Smooth muscle cell (in vitro differentiated cells): ENCODE results near the gene KRT25. TPM values are rescaled to one million over a fixed set of nuclear protein-coding genes. Genes with fewer than 3 reads are reported as not detected.
A peak's percentile ranks its signal among the peaks of the same experiment; 100 is the strongest.

Source experiments
- DNase-seq: peaks from one replicate; lab custom pipeline; 2025; ENCODE audit not compliant: unreplicated experiment; lab: John Stamatoyannopoulos, UW
- H2AFZ ChIP-seq: fragments of 200-600 bp; sonication (generic); 2 replicates; pipeline ENCODE4 v1.6.0; 2016; ENCODE audit warnings: antibody characterized with exemption, low read depth, mild to moderate bottlenecking
- H3F3A ChIP-seq: fragments of 200-600 bp; sonication (generic); 2 replicates; pipeline ENCODE4 v1.6.0; 2017; ENCODE audit warnings: antibody characterized with exemption, low read depth
- H3K27ac ChIP-seq: fragments of 200-600 bp; sonication (generic); 2 replicates; pipeline ENCODE4 v1.5.1; 2016; ENCODE audit warnings: low read depth, mild to moderate bottlenecking
- H3K27me3 ChIP-seq: fragments of 200-600 bp; sonication (generic); 2 replicates; pipeline ENCODE4 v1.6.1; 2016; ENCODE audit warnings: low read depth, mild to moderate bottlenecking
- H3K36me3 ChIP-seq: fragments of 200-600 bp; sonication (generic); 2 replicates; pipeline ENCODE4 v1.5.1; 2016; ENCODE audit warnings: low read depth
- H3K4me1 ChIP-seq: fragments of 200-600 bp; sonication (generic); 2 replicates; pipeline ENCODE4 v1.5.1; 2016; ENCODE audit warnings: low read depth
- H3K4me2 ChIP-seq: fragments of 200-600 bp; sonication (generic); 2 replicates; pipeline ENCODE4 v1.6.0; 2016; ENCODE audit warnings: mild to moderate bottlenecking
- H3K4me3 ChIP-seq: fragments of 200-600 bp; sonication (generic); 2 replicates; pipeline ENCODE4 v1.5.1; 2016; ENCODE audit warnings: mild to moderate bottlenecking
- H3K79me2 ChIP-seq: fragments of 200-600 bp; sonication (generic); 2 replicates; pipeline ENCODE4 v1.6.0; 2016; ENCODE audit warnings: low read depth, mild to moderate bottlenecking
- H3K9ac ChIP-seq: fragments of 200-600 bp; sonication (generic); 2 replicates; pipeline ENCODE4 v1.6.0; 2016; ENCODE audit warnings: low read depth
- H3K9me3 ChIP-seq: fragments of 200-600 bp; sonication (generic); replicated peaks from 2 replicates; pipeline ENCODE4 v1.5.1; 2016; ENCODE audit warnings: low read depth
- H4K20me1 ChIP-seq: fragments of 200-600 bp; sonication (generic); 2 replicates; pipeline ENCODE4 v1.6.0; 2016; ENCODE audit warnings: low read depth
- CTCF ChIP-seq: fragments of 200-600 bp; sonication (generic); IDR thresholded peaks from 2 replicates; pipeline ENCODE4 v1.5.1; 2017; ENCODE audit warnings: borderline replicate concordance, mild to moderate bottlenecking, antibody characterized with exemption; ENCODE audit not compliant: insufficient read depth, poor library complexity, severe bottlenecking
- WGBS: methylation state at CpG from one replicate; pipeline ENCODE4 v1.1.7; 2016; ENCODE audit warnings: low lambda C conversion rate; 5-methylcytosine and 5-hydroxymethylcytosine counted together
- polyA plus RNA-seq: library from polyadenylated mRNA; unstranded; fragments of >200 nt; fragmentation: Nextera tagmentation; extraction: Ambion mirVana; gene quantifications from 2 replicates; pipeline ENCODE4 v1.2.1, GENCODE V29; 2016
- total RNA-seq: library from RNA; depleted of rRNA; stranded (reverse); fragments of >200 nt; gene quantifications from 2 replicates; pipeline ENCODE4 v1.2.3, GENCODE V29; 2014

KRT25 gene
- total RNA-seq (not detected in 2 replicates), polyA plus RNA-seq (not detected in 2 replicates)

DNA sequence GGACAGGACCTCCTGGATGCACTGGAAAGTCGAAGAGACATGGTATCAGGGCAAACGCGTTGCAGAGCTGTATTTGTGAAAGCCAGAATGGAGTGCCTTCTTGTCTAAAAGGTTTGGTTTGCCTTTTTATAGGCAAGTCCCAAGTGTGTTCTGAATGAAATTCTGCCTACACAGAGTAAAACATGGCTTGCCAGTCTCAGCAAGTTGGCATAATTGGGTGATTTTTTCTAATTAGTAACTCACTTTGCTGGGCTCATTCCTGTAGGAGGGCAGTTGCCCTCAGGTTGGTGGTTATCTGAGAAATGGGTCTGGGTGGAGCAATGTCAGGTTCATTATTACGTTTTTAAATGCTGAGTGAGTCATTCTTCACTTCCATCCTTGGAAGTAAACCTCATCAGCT, at the start of gene KRT25:
KRT25 (minus strand) TSS at position 101 of the 400 bp plus-strand sequence; CDS start at position 41, 60 bp downstream.
- H3K4me3 ChIP-seq, result no peak within 1 kb of the TSS
- H3K27me3 ChIP-seq, result peaks cover 5% of the 10 kb centered on the region
- no peaks in the 10 kb centered on the region for H4K20me1 ChIP-seq
- H3F3A ChIP-seq, result no peaks in the 10 kb centered on the region
- no peak within 1 kb of the TSS for H3K4me2 ChIP-seq
- H3K27ac ChIP-seq, result no peak within 1 kb of the TSS
- H3K9ac ChIP-seq, result no peak within 1 kb of the TSS
- 76% methylated on average over 4 of the region's 4 CpGs for WGBS
- no peak for DNase-seq
- peaks cover 17% of the 10 kb centered on the region for H3K9me3 ChIP-seq
- no peaks in the 10 kb centered on the region for H3K4me1 ChIP-seq
- no peaks in the 10 kb centered on the region for H3K36me3 ChIP-seq
- H2AFZ ChIP-seq, result no peak within 1 kb of the TSS
- no peak for TF ChIP-seq CTCF
- no peaks in the 10 kb centered on the region for H3K79me2 ChIP-seq

DNA sequence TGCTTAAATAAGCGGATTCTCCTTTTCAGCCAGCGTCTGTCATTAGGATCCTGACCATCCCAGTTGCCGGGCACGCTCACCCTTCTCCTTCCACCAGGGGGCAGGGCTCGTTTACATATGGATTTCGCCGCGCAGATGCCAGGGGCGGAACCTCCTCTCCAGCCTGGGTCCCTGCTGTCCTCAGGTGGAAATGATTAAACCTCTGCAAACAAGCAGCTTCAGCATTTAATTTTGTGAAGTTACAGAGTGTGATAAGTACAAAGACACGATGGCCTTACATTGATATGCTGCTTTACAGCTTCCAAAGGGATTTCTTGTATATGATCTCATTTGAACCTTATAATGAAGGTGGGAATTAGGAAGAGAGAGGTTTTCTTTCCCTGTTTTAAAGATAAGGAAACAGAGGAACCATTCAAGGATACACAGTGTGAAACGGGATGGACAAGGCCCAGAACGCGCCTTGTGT, 48.5 kb upstream of the KRT25 start:
- Histone ChIP-seq H2AFZ (no peak overlapping the region), H3F3A (no peaks in the 10 kb centered on the region), H3K4me2 (no peak overlapping the region), H3K79me2 (no peaks in the 10 kb centered on the region), H3K4me3 (no peak overlapping the region), H3K9ac (no peak overlapping the region), H3K4me1 (no peaks in the 10 kb centered on the region), H3K9me3 (no peaks in the 10 kb centered on the region), H3K27ac (no peak overlapping the region), H3K27me3 (peaks cover 87% of the 10 kb centered on the region), H4K20me1 (no peaks in the 10 kb centered on the region), H3K36me3 (no peaks in the 10 kb centered on the region)
- DNase-seq, result peak; percentile 34
- TF ChIP-seq CTCF, result peak; percentile 87
- WGBS, result 16% methylated on average over 13 of the region's 13 CpGs

DNA sequence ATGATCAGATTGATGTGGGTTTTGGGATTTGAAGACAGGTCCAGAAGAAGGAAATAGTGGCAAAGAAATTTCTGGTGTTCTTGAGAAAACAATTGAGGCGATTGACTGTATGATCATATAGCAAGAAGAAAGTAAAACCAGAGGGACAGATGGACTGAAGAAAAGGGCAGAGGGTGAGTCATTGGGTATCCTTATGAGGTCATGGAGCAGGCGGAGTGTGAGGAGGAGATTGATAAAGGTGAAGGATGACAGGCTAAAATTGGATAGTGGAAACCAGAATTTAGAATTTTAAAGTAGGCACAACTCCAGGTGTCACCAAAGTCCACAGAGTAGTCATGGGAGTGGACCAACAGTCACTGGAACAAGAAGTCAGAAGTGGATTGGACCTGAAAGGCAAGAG, 46.0 kb upstream of the KRT25 start:
- no peak overlapping the region for H3K27ac ChIP-seq
- no peaks in the 10 kb centered on the region for H3K9me3 ChIP-seq
- 80% methylated on average over 2 of the region's 2 CpGs for WGBS
- H3K9ac ChIP-seq, result no peak overlapping the region
- no peaks in the 10 kb centered on the region for H3K36me3 ChIP-seq
- no peak for TF ChIP-seq CTCF
- H4K20me1 ChIP-seq, result no peaks in the 10 kb centered on the region
- no peaks in the 10 kb centered on the region for H3K79me2 ChIP-seq
- no peak overlapping the region for H2AFZ ChIP-seq
- DNase-seq, result no peak
- no peak overlapping the region for H3K4me2 ChIP-seq
- H3K4me3 ChIP-seq, result no peak overlapping the region
- peaks cover 70% of the 10 kb centered on the region for H3K27me3 ChIP-seq
- no peaks in the 10 kb centered on the region for H3K4me1 ChIP-seq
- H3F3A ChIP-seq, result no peaks in the 10 kb centered on the region

- Histone ChIP-seq H3K79me2 (no peaks in the 10 kb centered on the region), H3K27ac (no peak overlapping the region), H2AFZ (no peak overlapping the region), H3K9ac (no peak overlapping the region), H3K4me3 (no peak overlapping the region), H3K4me1 (no peaks in the 10 kb centered on the region), H3K36me3 (no peaks in the 10 kb centered on the region), H3F3A (no peaks in the 10 kb centered on the region), H3K27me3 (peaks cover 70% of the 10 kb centered on the region), H3K9me3 (no peaks in the 10 kb centered on the region), H3K4me2 (no peak overlapping the region), H4K20me1 (no peaks in the 10 kb centered on the region)
- WGBS, result 68% methylated on average over 1 of the region's 1 CpG
- no peak for TF ChIP-seq CTCF
- DNase-seq, result no peak
Observed at GRCh38 chr17:40800381-40800780, 45.2 kb upstream of the KRT25 start.
